HG02759 (cell line): ENCODE data around the gene EPS15.
A peak's percentile ranks its signal among the peaks of the same experiment; 100 is the strongest.
"Not testable (repeated sequence)": the region's sequence is repeated elsewhere in the genome, so short reads cannot be mapped to it uniquely, and the experiment has no call there.

Experiments
- ATAC-seq: cut with Tn5 transposase; IDR thresholded peaks from one replicate; pipeline ENCODE4 v1.9.1; 2021; ENCODE audit warnings: mild to moderate bottlenecking, moderate library complexity; ENCODE audit not compliant: unreplicated experiment

Gene EPS15

DNA sequence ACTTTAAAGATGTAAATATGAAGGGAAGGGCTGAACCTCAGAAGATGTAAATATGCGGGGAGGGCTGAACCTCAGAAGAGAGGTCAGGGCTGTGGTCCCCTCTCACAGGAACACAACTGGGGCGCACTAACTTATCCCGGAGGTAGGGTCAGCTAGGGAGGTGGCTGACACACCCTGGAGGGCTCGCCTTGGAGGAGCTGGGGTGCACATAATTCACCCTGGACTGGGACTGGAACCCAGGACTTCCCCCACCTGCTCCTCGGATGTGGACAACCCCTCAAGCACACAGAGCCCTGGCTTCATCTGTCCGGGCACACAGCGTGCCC is 174.8 kb downstream of the EPS15 start:
- ATAC-seq = no peak

GRCh38 chr1:51343624-51344023 is 175.4 kb downstream of the EPS15 start:
- no peak for ATAC-seq

DNA sequence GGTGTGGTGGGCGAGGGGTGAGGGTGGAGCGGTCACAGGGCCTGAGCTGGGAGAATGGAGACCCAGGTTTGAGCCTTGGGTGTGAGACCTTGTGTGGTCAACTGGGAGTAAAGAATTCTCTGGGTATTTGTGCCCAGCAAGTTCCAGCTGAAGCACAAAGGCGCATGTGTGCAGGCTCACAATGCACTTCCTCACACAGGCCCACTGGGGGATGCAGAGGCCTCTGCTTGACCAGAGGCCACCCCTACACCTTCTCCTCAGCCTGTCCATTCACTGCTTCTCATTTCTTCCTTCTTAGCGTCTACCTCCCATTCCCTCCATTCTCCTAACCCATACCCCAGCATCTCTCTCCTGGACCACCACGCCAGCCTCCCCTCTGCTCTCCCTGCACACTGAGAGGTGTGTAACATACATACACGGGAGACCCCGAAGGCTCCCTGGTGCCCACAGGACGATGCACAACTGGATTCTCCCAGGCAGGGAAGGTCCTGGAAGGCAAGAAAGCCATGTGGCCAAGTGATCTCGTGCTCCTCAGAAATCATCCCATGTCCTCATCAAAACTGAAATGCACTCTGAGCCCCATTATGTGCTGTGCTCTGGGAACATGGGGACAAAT is 176.4 kb downstream of the EPS15 start:
- ATAC-seq = no peak

- peak; percentile 58 for ATAC-seq
Measured at GRCh38 chr1:51341876-51342496, 177.1 kb downstream of the EPS15 start.

- no peak for ATAC-seq
Measured at GRCh38 chr1:51340380-51340779, 178.7 kb downstream of the EPS15 start.

DNA sequence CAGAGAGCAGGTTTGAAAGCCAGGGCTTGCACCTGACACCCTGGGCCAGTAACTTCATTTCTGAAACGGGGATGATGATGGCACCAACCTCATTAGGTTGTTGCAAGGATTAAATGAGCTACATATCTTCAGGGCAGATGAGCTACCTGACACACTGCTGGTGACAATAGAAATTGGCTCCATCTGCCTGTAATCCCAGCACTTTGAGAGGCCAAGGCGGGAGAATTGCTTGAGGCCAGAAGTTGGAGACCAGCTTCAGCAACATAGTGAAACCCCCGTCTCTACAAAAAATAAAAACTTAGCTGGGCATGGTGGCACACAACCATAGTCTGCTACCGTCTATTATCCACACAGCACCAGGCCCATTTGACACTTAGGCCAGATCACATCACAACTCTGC is 182.4 kb downstream of the EPS15 start:
- ATAC-seq = no peak

- no peak for ATAC-seq
Measured at GRCh38 chr1:51336004-51336403, 183.1 kb downstream of the EPS15 start.

- peak; percentile 70 for ATAC-seq
Measured at GRCh38 chr1:51331206-51332100, 187.6 kb downstream of the EPS15 start.

GRCh38 chr1:51330331-51331201 is 188.5 kb downstream of the EPS15 start, which contains the start of gene TTC39A:
TSS of gene TTC39A (minus strand) at chr1:51330562. CDS start at chr1:51330477, 85 bp downstream.
- no peak for ATAC-seq

DNA sequence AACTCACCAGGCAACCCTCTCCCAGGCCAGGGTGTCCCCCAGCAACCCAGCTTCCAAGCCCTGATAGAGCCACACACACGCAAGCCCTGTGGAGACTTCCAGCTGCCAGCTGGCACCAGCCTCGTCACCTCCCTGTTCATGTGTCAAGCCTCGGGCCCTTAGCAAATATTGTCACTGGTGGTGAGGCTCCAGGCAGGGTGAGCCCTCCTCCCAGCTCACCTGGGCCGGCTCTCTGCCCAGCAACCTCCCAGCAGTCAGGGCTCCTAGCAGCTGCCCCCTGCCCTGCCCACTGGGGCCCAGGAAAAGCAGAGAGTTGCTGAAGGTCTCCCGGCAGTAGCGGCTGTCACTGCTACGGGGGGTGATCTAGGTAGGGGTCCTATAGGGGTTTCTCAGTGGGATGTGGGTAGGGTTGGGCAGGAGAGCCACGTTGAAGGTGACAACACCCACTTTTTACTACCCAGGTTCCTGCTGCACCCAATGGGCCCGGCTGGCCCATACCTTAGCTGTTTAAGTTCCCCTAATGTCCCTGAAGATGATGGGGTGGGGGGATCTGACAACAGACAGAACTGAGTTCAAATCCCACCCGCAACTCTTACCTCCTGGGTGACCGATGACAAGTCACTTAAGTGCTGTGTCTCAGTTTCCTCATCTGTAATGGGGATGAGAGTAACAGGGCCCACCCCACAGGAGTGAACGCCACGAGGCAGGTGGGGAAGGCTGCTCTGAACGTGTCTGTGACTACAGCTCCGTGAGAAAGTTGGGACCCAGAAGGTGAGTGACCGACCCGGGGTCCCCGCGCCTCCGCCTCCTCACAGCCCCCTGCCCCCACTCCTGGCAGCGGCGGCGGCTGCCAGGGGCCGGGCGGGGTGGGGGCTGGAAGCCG is 189.4 kb downstream of the EPS15 start:
- no peak for ATAC-seq

DNA sequence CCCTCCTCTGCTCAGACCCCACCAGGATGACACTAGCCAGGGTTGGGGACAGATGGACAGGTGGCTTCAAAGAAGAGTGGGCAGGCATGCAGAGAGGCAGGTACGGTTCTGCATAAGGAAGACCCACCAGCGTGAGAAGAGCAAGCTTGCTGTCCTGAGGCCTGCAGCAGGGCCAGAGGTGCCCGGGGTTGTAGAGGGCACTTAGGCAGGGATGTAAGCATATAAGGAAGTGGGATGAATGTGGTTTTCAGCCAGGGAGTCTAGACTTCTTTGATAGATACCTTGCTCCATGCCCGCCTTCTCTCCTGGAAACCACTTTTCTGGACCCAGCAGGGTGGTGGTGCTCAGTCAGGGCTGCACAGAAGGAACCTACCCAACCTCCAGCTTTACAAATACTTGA is 190.1 kb downstream of the EPS15 start:
- no peak for ATAC-seq

GRCh38 chr1:51328279-51328678 is 190.8 kb downstream of the EPS15 start:
- no peak for ATAC-seq

DNA sequence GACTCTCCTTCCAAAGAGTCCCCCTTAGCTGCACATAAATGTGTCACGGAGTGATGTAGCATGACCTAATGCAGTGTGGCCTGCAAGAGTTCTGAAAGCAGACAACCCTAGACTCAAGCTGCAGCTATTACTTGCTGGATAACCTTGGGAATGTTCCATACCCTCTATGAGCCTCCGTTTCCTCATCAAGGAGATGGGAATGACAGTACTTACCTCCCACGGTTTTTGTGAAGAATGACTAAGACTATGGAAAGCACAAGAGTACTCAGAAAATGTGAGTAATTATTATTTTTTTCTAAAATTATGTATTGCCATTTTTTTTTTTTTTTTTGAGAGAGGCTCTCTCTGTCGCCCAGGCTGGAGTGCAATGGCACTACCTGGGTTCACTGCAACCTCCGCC is 191.7 kb downstream of the EPS15 start:
- no peak for ATAC-seq

- no peak for ATAC-seq
Measured at GRCh38 chr1:51326839-51327238, 192.2 kb downstream of the EPS15 start.

GRCh38 chr1:51325878-51326755 is 192.9 kb downstream of the EPS15 start:
- no peak for ATAC-seq

DNA sequence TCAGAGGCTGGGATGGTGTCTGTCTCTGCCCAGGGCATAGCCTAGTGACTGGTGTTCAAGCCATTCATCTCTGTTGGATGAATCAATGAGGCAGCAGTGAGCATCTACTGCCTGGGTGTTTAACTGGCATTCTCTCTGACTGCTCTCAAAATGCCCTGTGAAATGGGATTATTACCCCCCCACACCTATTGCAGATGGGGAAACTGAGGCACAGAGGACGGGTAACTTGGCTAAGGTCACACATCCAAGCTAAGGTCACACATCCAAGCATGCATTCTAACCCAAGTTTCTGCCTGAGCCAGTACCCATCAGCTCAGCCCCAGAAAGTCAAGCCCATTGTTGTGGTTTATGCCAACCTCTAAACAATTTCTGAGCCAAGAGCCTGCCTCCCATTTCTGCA is 193.7 kb downstream of the EPS15 start:
- no peak for ATAC-seq

DNA sequence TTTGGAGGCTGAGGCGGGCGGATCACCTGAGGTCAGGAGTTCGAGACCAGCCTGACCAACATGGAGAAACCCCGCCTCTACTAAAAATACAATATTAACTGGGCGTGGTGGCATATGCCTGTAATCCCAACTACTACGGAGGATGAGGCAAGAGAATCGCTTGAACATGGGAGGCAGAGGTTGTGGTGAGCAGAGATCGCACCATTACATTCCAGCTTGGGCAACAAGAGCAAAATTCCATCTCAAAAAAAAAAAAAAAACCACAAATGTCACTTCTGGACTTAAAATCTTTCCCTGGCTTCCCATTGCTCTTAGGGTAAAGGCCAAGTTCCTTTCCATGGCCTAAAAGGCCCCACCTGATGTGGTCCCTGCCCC is 194.1 kb downstream of the EPS15 start:
- ATAC-seq = not testable (repeated sequence)

- ATAC-seq = no peak
Measured at GRCh38 chr1:51324251-51325010, 194.6 kb downstream of the EPS15 start.
